Gastrocnemius medialis (tissue), 4 donors: ENCODE measurements around the gene PARD6G.

ENCODE experiments used
- POLR2A ChIP-seq, 2 donors: fragments of 450-650 bp; IDR thresholded peaks; one replicate each; pipeline ENCODE4 v1.6.1; 2017; ENCODE audit warnings: antibody characterized with exemption in 2 of 2, mild to moderate bottlenecking in 2 of 2, moderate library complexity in 2 of 2
- TF ChIP-seq, protein P1 (sequence below), 5 experiments: fragments of 450-650 bp in 3 of 5; fragments of 200-600 bp in 2 of 5; sonication (generic) in 2 of 5; IDR thresholded peaks in 4 of 5; conservative IDR thresholded peaks in 1 of 5; 1 replicate in 4 of 5; 2 replicates in 1 of 5; pipeline ENCODE4 v1.5.1; 2016 to 2019; ENCODE audit warnings: antibody characterized with exemption in 5 of 5, mild to moderate bottlenecking in 3 of 5, moderate library complexity in 3 of 5

DNA sequence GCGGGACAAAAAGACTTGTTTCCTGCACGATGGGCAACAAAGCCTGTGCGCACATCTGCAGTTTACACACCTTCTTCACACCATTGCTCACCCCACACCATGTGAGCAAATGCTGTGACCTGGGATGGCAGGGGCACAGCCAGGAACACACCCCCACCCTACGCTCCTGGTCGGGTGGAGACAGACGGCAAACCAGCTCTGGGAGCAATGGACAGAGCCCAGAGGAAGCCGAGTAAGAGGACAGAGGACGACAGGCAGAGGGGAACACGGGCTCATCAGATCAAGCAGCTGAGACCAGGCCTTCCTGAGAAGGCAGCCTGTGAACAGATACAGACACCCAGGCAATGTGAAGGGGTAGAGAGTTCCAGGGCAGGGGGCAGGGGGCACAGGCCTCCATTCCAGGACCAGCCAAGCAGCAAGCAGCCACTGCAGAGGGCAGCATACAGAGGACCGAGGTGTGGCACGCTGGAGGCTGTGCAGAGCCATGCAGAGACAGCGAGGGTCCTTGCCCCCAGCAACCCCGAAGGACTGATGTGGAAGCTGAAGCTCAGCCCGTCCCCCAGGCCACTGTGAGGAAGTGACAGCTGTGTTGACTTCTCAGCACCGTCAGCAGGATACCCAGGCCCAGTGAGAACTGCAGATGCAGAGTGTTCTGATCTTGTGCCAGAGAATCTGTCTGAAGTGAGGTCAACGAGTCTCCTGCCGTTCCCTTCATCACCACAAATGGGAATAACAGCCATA, 46.2 kb downstream of the PARD6G start:
- TF ChIP-seq, protein P1, sequence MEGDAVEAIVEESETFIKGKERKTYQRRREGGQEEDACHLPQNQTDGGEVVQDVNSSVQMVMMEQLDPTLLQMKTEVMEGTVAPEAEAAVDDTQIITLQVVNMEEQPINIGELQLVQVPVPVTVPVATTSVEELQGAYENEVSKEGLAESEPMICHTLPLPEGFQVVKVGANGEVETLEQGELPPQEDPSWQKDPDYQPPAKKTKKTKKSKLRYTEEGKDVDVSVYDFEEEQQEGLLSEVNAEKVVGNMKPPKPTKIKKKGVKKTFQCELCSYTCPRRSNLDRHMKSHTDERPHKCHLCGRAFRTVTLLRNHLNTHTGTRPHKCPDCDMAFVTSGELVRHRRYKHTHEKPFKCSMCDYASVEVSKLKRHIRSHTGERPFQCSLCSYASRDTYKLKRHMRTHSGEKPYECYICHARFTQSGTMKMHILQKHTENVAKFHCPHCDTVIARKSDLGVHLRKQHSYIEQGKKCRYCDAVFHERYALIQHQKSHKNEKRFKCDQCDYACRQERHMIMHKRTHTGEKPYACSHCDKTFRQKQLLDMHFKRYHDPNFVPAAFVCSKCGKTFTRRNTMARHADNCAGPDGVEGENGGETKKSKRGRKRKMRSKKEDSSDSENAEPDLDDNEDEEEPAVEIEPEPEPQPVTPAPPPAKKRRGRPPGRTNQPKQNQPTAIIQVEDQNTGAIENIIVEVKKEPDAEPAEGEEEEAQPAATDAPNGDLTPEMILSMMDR (IDR thresholded peaks at IDR 0.05 in 4 of 5, conservative IDR thresholded peaks at IDR 0.05 in 1 of 5), result no peak
- no peak for TF ChIP-seq POLR2A (IDR thresholded peaks at IDR 0.05)
